DLD1 (cell line): ENCODE measurements around the gene LLGL1.

Experiments used
- in situ Hi-C: cut with HindIII; loops from 2 replicates; pipeline ENCODE4 v1.10.0; 2017; ENCODE audit warnings: low sequenced_read_pairs

LLGL1 gene

DNA sequence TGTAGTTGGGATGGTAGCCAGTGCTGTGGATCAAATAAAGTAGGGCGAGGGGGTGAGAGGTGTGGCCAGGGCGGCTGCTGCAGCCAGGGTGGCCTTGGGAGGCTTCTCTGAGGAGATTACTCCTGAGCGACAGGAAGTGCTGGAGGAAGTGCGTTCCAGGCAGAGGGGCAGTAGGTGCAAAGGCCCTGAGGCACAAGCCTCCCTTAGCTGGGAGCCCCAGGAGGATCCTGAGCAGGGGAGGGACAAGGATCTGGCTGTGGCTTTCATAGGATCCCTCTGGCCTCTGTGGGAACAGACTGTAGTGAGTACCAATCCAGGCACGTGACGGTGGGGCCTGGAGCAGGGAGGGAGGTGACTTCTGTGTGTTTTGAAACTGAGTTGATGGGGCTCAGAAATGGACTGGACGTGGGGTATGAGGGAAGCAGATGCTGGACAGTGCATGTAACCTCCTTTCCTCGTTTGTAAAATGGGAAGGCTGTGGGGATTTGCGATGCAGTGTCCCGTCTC lies 2.8 kb downstream of the LLGL1 start:
- in situ Hi-C loops = no loop called here

DNA sequence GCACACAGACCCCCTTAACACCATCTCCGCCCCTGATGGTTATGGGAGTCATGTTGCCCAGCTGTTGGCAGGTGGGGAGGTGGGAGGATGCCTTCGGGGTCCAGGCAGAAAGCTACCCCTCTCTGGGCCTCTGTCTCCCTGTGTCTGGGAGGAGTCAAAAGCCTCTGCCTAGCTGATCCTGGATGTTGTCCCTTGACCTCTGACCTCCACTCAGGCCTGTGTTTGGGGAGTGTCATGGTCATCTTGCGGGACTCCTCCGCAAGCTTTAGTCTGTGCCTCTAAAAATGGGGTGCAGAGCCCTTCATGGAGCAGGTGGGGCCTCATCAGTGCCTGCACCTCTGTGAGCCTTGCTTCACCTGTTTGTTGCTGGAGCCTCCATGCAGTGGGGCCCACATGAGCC lies 3.8 kb downstream of the LLGL1 start:
- in situ Hi-C loops = no loop called here

DNA sequence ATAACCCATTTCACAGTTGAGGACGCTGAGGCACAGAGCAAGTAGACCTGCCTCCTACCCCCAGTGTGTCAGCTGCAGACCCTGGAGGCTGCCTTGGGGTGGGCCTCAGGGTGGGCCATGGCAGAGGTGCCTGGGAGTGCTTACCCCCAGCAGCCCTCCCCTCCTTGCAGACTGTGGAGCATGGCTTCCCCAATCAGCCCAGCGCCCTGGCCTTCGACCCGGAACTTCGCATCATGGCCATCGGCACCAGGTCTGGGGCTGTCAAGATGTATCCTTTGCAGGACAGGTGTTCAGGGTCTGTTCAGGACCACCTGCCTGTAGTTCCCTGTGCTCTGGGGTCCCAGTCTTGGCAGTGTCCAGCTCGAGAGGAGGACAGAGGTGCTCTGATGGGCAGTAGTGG lies 4.3 kb downstream of the LLGL1 start:
- in situ Hi-C loops = no loop called here

DNA sequence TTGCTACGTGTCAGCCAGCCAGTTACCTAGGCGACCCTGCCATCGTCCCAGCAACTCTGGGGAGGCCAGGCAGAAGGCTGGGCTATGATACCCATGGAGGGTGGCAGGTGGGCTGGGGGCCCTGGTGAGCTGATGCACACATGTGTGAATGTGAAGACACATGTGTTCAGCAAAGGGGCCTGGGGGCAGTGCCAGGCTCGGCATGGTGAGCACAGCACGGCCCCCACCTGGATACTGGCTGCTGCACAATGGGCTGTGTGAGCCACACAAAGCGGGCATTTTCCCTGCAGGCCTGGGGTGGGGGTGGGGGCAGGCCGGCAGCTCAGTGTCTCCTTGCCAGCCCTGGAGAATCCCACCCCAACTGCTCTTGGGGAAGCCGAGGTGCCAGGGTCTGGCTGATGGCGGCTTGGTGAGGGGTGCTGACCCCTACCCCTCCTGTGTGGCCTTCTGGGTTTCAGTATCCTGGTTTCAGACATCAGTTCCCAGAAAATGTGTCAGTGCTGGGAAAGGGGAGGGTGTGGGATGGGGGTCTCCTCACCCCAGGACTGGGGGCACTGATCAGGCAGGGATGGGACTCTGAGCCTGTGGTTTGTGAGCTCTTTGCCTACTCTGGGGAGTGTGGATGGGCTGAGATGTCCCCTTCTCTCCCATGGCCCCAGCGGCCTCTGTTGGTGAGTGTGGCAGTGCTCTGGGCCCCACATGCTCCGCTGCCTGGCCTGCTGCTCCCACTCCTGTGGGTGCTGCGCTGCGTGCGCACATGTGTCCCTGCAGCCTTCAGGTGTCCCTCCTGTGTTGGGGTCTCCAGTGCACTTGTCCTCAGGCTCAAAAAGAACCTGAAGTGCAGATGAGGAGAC lies 5.1 kb downstream of the LLGL1 start:
- in situ Hi-C loops = no loop called here

DNA sequence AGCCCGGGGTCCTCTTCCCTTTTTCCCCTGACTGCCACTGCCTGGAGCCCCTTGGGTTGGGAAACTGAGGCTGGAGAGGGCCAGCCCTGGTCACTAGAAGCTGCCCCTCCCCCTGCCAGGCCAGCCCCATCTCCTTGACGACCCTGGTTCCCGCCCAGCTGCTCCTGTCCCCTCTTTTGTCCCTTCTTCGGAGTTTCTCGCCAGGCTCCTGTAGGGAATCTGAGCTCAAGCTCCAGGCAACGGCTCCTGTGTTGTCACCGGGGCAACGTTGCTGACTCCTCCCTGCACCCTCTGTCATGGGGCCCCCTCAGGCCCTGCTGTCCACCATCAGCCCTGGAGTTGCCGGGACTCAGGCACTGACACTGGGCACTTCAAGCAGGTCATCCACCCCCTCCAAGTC lies 5.7 kb downstream of the LLGL1 start:
- in situ Hi-C loops = no loop called here

DNA sequence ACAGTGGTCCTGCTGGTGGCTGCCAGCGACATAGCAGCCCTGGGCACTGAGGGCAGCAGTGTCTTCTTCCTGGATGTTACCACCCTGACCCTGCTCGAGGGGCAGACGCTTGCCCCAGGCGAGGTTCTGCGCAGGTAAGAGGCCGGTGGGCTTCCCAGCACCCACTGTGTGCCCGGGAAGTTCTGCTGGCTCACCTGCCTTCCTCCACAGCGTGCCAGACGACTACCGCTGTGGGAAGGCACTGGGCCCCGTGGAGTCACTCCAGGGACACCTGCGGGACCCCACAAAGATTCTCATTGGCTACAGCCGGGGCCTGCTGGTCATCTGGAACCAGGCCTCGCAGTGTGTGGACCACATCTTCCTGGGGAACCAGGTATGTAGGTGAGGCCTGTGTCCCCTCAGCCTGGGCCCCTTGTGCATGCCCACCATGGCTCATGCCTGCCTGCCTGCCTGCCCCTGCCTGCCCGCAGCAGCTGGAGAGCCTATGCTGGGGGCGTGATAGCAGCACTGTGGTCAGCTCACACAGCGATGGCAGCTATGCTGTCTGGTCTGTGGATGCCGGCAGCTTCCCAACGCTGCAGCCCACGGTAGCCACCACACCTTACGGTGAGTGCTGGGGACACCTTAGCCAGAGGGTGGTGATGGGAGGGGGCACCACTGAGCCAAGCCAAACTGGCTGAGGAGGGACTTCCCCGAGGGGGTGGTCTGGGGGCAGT lies 8.5 kb downstream of the LLGL1 start:
- in situ Hi-C loops = no loop called here

DNA sequence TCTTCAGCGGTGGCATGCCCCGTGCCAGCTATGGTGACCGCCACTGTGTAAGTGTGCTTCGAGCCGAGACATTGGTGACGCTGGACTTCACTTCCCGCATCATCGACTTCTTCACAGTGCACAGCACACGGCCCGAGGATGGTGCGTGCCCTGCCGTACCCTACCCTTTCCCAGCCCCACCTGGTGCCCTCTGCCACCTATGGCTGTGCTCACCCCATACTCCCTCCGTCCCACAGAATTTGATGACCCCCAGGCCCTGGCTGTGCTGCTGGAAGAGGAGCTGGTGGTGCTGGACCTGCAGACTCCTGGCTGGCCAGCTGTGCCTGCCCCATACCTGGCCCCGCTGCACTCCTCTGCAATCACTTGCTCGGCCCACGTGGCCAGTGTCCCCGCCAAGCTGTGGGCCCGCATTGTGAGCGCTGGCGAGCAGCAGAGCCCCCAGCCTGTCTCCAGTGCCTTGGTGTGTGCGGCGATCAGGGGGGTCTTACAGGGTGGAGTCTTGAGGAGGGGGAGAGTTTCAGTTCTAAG lies 9.5 kb downstream of the LLGL1 start:
- in situ Hi-C loops = no loop called here

DNA sequence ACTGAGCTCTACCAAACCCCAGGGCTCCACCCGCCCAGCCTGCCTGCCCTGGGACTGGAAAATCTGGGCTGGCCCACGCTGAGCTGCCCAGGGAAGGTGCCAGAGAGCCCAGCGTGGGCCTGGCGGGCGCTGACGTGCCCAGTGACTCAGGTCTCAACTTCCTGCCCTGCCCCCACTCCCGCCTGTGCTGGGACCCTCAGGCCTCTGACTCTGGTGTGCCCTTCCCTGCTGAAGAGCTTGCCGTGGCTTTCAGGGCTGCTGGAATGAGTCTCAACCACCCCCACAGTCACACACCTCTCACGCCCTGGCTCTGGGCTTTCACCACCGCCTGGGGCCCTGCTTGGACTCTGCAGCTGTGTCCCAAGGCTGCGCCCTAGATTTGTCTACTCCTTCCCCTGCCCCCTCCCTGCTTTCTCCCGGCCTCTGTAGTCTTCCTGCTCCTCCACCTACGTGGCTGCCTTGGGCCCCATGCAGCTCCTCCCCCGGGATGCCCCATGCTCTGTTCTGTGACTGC lies 10.4 kb downstream of the LLGL1 start:
- in situ Hi-C loops = no loop called here

DNA sequence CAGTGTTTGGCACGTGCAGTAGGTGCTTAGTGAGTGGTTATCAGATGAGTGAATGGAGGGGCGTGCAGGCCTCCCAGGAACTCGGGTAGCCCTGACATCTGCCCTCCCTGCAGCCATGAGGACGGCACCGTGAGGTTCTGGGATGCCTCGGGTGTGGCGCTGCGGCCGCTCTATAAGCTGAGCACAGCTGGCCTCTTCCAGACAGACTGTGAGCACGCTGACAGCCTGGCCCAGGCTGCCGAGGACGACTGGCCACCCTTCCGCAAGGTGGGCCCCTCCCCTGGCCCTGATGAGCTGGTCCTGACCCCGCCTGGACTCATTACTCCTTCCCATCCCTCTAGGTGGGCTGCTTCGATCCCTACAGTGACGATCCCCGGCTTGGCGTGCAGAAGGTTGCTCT lies 11.1 kb downstream of the LLGL1 start:
- in situ Hi-C loops = no loop called here

DNA sequence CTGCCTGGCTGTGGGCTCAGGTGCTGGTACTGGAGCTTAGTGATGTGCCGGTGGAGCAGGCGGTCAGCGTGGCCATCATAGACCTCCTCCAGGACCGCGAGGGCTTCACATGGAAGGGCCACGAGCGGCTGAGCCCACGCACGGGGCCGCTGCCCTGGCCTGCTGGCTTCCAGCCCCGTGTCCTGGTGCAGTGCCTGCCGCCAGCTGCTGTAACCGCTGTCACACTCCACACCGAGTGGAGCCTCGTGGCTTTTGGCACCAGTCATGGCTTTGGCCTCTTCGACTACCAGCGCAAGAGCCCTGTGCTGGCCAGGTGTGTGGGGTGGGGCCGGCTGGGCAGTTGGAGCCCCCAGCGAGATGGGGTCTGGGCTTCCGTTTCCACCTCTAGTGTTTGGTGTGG lies 12.0 kb downstream of the LLGL1 start:
- in situ Hi-C loops = no loop called here

DNA sequence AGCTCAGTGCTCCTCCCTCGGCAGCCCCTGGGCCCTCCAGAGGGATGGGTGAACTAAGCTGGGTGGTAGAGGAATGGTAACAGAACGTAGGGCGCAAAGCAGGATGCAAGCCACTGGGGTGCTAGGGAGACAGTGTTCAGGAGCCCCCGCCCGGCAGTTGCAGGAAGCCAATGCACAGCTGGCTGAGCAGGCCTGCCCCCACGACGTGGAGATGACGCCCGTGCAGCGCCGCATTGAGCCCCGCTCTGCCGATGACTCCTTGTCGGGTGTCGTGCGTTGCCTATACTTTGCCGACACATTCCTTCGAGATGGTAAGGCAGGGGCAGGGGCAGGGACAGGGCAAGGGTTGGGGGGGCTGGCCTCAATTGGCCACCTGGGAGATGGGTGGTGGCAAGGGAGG lies 12.9 kb downstream of the LLGL1 start:
- in situ Hi-C loops = no loop called here

DNA sequence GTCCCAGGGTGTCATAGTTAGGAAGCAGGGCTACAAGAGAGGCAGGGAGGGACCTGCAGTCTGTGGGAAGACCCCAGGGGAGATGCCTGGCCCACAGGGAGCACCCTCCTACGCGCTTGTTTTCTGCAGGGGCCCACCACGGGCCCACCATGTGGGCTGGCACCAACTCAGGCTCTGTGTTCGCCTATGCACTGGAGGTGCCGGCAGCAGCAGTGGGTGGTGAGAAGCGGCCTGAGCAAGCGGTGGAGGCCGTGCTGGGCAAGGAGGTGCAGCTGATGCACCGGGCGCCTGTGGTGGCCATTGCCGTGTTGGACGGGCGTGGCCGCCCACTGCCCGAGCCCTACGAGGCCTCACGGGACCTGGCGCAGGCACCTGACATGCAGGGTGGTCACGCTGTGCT lies 15.0 kb downstream of the LLGL1 start:
- in situ Hi-C loops = no loop called here

DNA sequence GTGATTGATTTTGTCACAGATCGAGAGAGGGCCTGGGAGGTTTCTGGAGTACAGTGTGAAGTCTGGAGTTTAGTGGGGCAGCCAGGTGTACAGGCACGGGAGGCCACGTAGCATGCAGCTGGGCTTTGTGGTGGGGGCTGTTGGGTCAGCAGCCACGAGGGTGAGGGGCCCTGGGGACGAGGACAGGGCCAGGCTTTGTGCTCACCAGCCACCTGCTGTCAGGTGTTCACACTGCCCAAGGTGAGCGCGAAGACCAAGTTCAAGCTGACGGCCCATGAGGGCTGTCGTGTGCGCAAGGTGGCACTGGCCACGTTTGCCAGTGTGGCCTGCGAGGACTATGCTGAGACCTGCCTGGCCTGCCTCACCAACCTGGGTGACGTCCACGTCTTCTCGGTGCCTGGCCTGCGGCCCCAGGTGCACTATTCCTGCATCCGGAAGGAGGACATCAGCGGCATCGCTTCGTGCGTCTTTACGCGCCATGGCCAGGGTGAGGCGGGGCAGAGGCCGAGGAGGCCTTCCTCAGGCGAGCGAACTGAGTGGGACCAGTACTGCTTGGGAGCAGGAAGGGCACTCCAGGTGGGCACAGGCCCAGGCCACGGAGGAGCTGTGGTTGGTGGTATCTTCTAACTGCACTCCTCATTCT lies 15.9 kb downstream of the LLGL1 start:
- in situ Hi-C loops = no loop called here

DNA sequence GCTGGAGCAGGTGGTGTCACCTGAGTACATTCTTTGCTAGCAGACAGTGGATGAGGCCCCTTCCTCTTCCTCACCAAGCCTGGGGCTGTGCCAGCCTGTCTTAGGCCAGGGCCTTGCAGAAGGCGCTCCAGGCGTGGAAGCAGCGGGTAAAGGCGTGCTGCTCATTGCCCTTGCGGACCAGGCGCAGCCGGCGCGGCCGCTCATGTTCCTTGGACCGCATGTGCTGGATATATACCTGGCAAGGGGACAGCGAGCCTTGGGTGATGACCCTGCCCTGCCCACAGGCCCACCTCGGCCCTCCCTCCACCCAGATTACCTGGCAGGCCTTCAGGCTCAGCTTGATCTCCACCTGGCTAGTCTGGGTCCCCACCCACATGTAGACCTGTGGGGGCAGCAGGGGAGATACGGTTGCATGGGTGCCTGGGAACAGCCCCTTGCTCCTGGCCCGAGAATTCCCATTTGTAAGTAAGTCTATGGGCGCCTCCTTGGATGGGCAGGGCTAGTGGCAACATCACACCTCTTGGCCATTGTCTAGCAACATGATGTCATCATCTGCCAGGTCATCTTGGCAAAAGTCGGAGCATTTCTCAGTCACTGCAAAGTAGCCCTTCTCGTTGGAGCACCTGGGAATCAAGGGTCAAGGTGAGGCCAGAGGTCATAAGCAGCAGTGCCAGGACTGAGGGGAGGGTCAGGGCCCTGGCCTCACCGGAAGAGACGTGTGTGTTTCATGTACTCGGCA lies 19.8 kb downstream of the LLGL1 start:
- in situ Hi-C loops = no loop called here

DNA sequence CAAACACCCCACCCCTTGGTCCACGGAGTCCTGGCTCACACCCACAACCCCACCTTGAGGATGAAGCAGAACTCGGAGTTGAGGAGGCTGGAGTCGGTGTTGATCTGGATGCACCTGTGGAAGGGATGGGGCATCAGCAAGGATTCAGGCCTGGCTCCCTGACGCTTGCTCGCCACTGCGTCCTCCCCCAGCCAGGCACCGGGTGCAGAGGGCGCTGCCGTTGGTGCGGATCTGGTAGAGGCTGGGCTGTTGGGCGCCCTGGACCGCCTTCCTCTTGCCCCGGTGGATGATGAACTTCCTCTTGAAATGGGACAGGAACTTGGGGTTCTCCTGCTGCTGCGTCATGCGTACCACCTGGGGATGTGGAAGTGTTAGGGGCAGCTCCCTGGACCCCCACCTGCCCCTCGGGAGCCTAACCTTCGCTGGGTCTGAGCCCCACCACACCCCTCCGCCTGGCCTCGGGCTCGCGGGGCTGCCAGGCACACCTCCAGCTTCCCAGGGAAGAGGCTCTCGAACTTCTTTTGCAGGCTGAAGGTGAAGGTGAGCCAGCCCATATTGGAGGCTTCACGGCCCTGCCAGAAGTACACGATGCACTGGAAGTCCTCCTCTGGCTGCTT lies 20.8 kb downstream of the LLGL1 start:
- in situ Hi-C loops = no loop called here

DNA sequence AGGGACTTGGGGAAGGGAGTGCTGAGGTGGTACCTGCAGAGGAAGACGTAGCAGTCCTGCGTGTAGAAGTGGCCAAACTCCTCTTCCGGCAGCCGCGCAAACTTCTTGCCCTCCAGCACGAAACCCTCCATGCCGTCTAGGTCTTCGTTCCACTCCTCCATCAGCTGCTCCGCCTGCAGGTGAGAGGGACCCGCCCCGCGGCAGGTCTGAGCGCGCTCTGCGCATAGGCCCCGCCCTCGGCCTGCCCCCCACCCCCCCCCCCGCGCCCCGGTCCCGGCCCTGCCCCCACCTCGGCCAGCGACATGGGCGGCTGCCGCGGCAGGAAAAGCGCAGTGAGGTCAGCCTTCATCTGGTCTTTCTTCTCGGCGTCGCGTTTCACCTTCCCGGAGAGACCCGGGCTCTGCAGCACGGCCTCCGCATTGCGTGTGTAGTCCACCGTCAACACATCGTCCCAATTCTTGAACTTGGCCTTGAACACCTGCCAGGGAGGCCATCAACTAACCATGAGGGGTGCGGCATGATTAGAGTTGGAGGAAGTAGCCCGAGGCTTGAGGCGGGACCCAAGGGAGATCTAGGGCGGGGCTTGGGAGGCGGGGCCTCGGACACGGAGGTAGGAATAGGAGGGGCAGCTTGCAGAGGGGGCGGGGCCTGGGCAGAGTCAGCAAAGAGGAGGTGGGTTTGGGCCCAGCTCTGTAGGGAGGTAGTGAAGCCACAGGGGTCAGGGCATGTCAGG lies 21.6 kb downstream of the LLGL1 start:
- in situ Hi-C loops = no loop called here

DNA sequence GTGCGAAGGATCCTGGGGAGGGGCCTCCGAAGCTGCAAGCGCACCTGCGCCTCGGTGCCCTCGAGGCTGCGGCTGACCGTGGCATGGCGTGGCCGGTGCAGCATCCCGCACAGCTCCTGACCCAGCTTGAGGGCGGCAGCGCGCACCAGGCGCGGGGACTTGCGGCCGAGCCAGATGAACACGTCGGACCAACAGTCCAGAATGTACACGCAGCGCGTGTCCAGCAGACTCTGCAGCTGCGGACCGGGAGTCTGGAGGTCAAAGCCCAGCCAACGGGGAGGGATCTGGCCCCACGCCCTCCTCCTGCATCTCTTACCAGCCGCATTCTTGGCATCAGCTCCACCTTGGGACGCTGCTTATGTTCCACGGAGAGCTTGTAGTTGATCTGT lies 22.2 kb downstream of the LLGL1 start:
- in situ Hi-C loops = no loop called here

DNA sequence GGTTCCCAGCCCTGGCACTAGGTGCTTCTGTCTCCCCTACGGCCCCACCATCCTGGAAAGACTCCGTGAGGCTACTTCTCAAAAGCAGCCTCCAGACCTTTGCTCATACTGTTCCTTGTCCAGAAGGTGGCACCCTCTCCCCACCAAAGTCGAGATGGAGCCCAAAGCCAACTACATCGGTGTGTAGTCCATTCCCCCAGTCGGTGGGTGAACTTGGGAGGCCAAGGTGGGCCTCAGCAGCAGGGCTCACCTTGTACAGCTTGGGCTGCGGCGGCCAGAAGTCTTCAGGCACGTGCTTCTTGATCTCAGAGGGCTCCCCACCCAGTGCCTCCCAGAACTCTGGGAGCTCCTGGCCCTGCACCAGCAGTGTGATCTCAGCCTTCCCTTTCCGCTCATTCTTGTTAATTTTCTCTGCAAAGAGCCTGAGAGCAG lies 22.9 kb downstream of the LLGL1 start:
- in situ Hi-C loops = no loop called here

DNA sequence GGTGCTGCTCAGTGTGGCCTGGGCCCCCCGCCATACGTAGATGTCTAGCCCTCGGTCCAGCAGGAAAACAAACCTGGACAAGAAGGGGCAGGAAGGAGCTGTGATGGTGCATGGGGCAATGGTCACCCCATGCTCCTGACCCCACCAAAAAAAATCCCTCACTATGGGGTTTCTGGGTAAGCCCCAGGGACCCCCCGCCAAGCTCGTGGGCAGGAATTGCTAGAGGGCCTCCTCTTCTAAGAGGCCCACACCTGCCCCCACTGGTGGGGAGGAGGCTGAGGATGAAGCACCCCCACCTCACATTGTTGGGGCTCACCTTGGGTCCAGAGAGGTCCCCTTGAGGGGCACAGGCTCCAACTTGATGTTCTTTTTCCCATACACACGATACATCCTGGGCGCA lies 23.4 kb downstream of the LLGL1 start:
- in situ Hi-C loops = no loop called here
